Colonic mucosa (tissue), 4 donors: ENCODE results near the gene RIPOR3. TPM values are rescaled to one million over a fixed set of nuclear protein-coding genes. Genes with fewer than 3 reads are reported as not detected.

Source experiments
- DNase-seq: peaks from one replicate; pipeline ENCODE4 v3.0.0-alpha.2; 2020
- H3K27ac ChIP-seq: fragments of 200-600 bp; one replicate; pipeline ENCODE4 v1.8.0; 2021
- H3K27me3 ChIP-seq: fragments of 200-600 bp; one replicate; pipeline ENCODE4 v1.8.0; 2021
- H3K36me3 ChIP-seq: fragments of 200-600 bp; one replicate; pipeline ENCODE4 v1.8.0; 2021
- H3K4me1 ChIP-seq: fragments of 200-600 bp; one replicate; pipeline ENCODE4 v1.8.0; 2021; ENCODE audit warnings: mild to moderate bottlenecking
- H3K4me3 ChIP-seq: fragments of 200-600 bp; one replicate; pipeline ENCODE4 v1.8.0; 2021
- H3K9ac ChIP-seq, 2 donors: one replicate each; pipeline ENCODE4 v1.7.0; 2013; ENCODE audit warnings: control low read depth in 2 of 2, low read depth in 2 of 2, low read length in 2 of 2
- H3K9me3 ChIP-seq: fragments of 200-600 bp; one replicate; pipeline ENCODE4 v1.8.0; 2021
- CTCF ChIP-seq: fragments of 200-600 bp; IDR thresholded peaks from one replicate; pipeline ENCODE4 v1.8.0; 2022; ENCODE audit warnings: antibody characterized with exemption, mild to moderate bottlenecking
- intact Hi-C: fragments of 100-400 bp; cut with DNase I; formaldehyde crosslinking; loops from one replicate; pipeline ENCODE4 v1.14.1; 2022
- total RNA-seq, 2 donors: library from RNA; stranded (reverse); fragmentation: NEBNext Ultra II Directional in 1 of 2; extraction: Animal tissue kit (Norgen Biotek cat#: 25700) in 1 of 2; gene quantifications; one replicate each; pipeline ENCODE4 v1.2.1, GENCODE V29; 2021
- donor health status: healthy.
- donor health status: DM: no; HTN: no; CAD: no.
- donor health status: DM: no; HTN: no; CAD: no.

The RIPOR3 gene
- total RNA-seq, 2 donors from 2014 or later = 1.9 to 2.9 TPM

GRCh38 chr20:50618537-50618936 is 72.8 kb downstream of the RIPOR3 start:
- no peak for DNase-seq

DNA sequence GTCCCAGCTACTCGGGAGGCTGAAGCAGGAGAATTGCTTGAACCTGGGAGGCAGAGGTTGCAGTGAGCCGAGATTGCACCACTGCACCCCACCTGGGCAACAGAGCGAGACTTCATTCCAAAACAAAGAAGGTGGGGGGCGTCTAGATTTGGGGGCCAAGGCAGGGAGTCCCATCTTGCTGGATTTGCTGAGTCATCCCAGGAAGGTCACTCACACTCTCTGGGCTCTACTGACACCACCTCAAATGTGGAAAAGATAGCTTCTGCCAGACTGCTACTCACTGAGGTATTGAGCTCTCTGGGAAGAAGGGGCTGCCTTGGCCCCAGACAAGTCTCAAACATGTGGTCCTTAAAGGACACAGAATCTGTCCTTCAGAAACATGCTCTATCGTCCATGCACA is 74.3 kb downstream of the RIPOR3 start:
- intact Hi-C loops = no loop called here
- H3K27me3 ChIP-seq = no peaks in the 10 kb centered on the region
- TF ChIP-seq CTCF = no peak
- DNase-seq = no peak
- H3K36me3 ChIP-seq = no peaks in the 10 kb centered on the region
- no peaks in the 10 kb centered on the region for H3K9me3 ChIP-seq
- no peak overlapping the region for H3K9ac ChIP-seq
- H3K4me3 ChIP-seq = no peak overlapping the region
- no peaks in the 10 kb centered on the region for H3K4me1 ChIP-seq
- H3K27ac ChIP-seq = no peak overlapping the region

More at GRCh38 chr20:50618537-50618936, 72.8 kb downstream of the RIPOR3 start:
- H3K4me3 ChIP-seq = no peak overlapping the region
- no peaks in the 10 kb centered on the region for H3K4me1 ChIP-seq
- no peaks in the 10 kb centered on the region for H3K36me3 ChIP-seq
- H3K9me3 ChIP-seq = no peaks in the 10 kb centered on the region
- no peaks in the 10 kb centered on the region for H3K27me3 ChIP-seq
- intact Hi-C loops = no loop called here
- no peak overlapping the region for H3K9ac ChIP-seq
- no peak overlapping the region for H3K27ac ChIP-seq
- no peak for TF ChIP-seq CTCF

DNA sequence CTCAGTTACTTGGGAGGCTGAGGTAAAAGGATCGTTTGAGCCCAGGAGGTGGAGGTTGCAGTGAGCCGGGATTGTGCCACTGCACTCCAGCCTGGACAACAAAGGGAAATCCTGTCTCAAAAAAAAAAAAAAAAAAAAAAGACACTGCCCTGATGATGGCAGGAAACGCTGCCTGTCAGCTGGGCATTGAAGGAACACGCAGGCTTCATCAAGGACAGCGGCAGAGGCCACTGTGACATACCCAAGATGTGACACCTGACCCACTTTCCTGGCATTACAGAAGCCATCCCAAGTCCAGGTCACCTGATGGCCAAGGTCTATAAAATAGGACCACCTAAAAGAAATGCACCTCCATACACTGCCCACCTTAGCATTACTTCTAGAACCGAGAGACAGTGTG is 75.9 kb downstream of the RIPOR3 start:
- Histone ChIP-seq H3K36me3 (no peaks in the 10 kb centered on the region), H3K4me1 (no peaks in the 10 kb centered on the region), H3K27me3 (no peaks in the 10 kb centered on the region), H3K9me3 (no peaks in the 10 kb centered on the region), H3K4me3 (no peak overlapping the region), H3K27ac (no peak overlapping the region), H3K9ac (no peak overlapping the region)
- no peak for DNase-seq
- no peak for TF ChIP-seq CTCF
- intact Hi-C loops = no loop called here

DNA sequence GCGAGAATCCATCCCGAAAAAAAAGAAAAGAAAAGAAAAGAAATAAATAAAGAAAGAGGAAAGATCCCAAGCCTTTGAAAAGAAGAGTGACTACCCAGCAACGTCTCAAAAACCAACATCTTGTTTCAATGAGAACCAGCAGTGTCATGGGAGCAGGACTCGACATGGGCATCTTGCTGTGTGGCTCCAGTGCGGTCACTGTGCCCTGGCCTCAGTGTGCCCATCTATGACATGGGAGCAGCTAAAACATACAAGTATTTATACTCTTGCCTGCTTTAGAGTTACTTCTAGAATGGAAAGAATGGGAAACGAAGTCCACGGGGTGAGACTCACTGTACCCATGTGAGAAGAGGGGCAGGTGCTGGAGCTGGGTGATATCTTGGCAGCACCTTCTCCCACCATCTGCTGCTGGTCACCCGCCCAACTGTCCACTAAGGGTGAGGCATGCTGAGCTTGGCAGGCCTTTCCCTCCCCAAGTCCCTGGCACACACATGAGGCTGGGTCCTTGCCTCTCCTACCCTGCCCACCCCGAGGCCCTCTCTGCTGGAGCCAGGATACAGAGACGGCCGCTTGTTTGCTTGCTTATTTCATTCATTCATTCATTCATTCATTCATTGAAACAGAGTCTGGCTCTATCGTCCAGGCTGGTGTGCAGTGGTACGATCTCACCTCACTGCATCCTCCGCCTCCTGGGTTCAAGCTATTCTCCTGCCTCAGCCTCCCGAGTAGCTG is 77.7 kb downstream of the RIPOR3 start:
- H3K9ac ChIP-seq = no peak overlapping the region
- no peaks in the 10 kb centered on the region for H3K36me3 ChIP-seq
- DNase-seq = no peak
- H3K4me3 ChIP-seq = no peak overlapping the region
- H3K27ac ChIP-seq = no peak overlapping the region
- no peaks in the 10 kb centered on the region for H3K9me3 ChIP-seq
- H3K27me3 ChIP-seq = no peaks in the 10 kb centered on the region
- TF ChIP-seq CTCF = no peak
- intact Hi-C loops = no loop called here
- no peaks in the 10 kb centered on the region for H3K4me1 ChIP-seq

GRCh38 chr20:50611128-50611810 is 80.1 kb downstream of the RIPOR3 start:
- no peaks in the 10 kb centered on the region for H3K27me3 ChIP-seq
- H3K27ac ChIP-seq = no peak overlapping the region
- no peak for DNase-seq
- no peak overlapping the region for H3K9ac ChIP-seq
- no peak overlapping the region for H3K4me3 ChIP-seq
- intact Hi-C loops = no loop called here
- H3K4me1 ChIP-seq = no peaks in the 10 kb centered on the region
- no peak for TF ChIP-seq CTCF
- H3K9me3 ChIP-seq = no peaks in the 10 kb centered on the region
- no peaks in the 10 kb centered on the region for H3K36me3 ChIP-seq
